HL-60/S4 treated with retinoic acid at 250 ng/mL for 4 days and 3 days (cell line): ENCODE data around the gene COL16A1.

Experiments used
- in situ Hi-C: fragments of 300-500 bp; cut with MboI; formaldehyde crosslinking; loops from 2 replicates; pipeline ENCODE4 v1.7.0; 2022; ENCODE audit warnings: low sequenced_read_pairs

COL16A1 gene

DNA sequence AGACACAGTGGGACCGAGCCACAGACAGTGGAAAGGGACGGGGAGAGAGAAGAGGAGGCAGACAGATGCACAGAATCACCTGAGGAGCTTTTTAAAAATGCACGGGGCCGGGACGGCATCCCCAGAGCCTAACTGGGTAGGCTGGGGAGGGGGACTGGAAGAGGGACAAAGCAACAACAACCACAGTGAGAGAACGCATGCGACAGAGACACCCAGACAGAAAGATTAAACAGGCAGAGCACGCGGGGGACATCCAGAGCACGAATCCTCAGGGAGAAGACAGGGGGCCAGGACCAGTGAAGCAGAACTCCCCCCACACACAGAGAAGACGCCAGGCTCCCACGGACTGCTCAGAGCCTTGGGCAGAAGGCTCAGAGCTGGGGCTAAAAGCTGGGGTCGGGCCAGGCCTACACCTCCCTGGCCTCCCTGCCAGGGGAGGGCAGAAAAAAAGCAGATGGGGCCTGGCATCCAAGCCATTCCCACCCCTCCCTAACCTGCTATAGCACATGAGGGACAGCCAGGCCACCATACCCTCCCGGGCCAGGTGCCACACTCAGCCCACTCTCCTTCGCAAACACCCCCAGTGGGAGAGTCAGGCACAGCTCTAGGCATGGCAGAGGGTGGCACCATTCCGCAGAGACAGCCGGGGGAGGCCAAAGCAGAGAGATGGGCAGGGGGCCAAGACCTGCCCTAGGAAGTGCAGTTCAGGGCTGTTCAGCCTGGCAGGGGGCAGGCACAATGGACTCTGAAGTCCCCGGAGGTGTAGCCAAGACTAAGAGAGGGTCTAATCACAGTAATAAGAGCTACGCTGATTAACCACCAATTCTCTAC is 29.8 kb upstream of the COL16A1 start:
- in situ Hi-C loops: no loop called here

DNA sequence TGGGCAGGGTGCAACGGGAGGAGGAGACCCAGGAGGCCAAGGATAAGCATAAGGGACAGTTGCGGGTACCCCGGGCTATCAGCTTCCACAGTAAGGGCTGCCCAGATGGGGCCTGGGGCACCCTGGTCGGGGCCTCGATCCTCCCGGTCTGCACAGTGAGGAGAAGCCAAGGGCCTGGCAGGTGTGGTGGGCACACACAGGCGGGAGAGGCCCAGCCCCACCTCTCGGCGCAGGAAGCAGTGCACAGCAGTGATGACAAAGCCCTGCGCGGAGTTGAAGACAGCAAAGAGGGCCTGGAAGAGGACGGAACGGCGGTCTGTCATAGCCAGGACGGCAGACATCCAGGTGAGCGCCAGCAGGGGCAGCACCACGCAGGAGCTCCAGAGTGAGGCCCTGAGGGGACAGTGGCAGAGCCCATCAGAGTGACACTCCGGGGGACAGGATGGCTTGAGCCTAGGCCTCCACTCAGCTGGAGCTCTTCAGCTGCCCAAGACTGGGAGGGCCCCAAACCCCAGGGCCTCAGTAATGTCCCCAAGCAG is 29.0 kb upstream of the COL16A1 start:
- in situ Hi-C loops: no loop called here

DNA sequence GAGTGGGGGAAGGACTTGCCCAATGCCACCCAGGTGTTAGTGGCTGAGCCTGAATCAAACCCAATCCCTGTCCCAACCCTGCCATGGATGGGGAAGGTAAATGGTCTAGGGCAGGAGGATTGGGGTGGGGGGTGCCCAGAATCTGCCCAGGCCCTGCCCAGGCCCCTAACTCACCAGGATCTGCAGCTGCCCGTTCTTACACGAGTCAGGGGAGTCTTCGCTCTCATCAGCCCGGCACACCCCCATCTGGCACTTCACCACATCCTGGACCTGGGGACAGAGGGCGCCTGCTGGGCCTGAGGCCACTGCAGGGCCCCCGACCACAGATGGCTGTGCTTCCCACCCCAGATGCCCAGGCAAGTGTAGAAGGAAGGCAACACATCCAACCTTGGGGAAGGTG is 28.5 kb upstream of the COL16A1 start:
- in situ Hi-C loops: no loop called here

DNA sequence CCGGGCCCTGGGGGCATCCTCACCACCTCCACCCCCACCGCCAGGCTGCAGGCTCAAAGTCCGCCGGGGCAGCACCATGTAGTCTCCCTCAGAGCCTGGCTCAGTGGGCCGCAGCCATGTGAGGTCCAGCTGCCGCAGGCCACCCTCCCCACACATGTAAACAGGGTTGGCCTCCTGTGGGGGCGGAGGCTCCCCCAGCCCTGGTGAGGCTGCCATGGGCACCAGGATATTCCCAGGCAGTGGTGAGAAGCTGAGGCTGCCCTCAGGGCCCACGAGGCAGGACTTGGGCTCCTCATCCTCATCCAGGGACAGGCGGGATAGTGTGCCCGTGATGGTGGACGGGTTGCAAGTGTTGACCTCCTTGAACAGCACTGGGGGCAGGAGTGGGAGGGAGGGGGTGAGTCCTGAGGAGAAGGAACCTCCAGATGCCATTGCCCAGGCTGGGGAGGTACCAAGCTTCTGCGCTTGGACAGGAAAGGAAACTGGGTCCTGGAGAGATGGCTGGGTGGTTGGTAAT is 27.3 kb upstream of the COL16A1 start:
- in situ Hi-C loops: no loop called here

DNA sequence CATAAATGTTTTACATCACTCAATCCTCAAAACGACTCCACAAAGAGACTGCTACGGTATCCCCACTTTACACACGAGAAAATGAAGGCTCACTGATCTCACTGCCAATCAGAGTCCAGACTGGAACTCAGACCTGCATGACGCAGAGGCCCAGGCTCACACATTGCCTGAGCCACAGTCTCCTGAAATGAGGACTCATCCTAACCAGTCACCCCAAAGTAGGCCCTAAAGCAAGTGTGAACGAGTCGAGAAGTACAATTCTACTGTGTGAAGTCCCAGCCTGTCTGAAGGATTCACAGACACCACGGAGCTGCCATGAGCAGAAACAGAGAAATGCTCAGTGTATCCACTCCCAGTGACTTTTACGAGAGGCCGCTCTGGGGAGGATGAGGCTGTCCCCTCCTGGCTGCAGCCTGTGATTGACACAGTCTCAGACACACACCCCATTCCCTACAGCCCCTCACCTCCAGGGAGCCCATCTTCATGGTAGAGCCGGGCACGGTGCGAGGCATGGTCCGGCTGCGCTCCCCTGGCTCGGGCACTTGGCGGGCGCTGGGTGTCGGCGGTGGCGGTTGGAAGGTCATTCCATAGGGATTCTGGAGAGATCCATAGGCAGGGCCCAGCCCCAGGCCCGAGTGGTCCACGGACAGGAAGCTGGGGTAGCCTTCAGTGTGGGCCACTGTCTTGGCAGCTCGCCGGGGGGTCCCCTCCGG is 26.7 kb upstream of the COL16A1 start:
- in situ Hi-C loops: no loop called here

DNA sequence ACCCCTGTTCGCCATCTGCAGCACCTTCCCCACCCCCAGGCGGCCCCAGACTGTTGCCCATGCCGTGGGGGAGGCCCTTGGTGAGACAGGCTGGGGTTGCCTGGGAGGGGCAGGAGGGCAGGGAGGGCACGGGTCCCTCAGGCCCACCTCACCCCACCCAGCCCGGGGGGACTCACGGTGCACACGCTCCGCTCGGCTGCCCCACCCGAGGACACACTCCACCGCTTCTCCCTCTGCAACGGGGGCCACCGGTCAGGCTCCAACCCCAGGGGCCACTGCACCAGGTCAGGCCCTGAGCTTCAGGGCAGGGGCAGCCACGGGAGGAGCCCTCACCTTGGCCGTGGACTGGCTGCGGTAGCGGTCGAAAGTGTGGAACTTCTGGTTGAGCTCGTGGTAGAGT is 24.0 kb upstream of the COL16A1 start:
- in situ Hi-C loops: no loop called here

DNA sequence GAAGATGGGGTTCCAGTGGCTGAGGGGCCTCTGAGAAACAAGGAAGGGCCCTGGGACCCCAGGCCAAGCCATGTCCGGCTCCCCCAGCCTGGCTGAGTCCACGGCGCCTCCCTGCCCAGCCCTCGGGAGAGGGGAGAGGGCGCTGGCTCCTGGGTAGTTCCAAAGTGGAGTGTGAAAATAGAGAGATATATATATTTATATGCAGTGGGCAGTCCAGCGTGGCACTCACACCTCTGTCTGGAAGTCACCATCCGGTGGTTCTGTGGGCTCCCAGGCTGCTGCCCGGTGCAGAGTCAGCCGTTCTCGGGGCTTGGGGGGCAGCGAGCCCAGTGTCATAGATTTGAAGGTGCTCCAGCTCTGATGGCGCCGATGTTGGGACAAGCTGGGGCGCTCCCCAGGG is 23.4 kb upstream of the COL16A1 start:
- in situ Hi-C loops: no loop called here

DNA sequence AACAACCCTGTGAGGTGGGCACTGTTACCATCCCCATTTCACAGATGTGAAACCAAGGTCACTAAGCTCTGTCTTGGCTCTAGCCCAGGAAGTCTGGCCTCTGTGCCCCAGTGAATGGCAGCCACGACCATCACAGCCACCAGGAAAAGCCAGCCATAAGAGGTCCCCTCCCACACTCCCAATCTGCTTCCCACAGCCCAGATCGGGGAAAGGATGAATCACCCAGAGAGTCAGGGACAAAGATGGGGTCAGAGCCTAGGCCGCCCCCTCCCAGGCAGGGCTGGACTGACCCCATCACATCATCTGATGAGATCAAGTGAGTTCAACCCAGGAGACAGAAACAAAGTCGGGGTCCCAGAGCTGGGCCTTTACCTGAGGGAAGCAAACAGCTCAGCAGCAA is 22.9 kb upstream of the COL16A1 start:
- in situ Hi-C loops: no loop called here

DNA sequence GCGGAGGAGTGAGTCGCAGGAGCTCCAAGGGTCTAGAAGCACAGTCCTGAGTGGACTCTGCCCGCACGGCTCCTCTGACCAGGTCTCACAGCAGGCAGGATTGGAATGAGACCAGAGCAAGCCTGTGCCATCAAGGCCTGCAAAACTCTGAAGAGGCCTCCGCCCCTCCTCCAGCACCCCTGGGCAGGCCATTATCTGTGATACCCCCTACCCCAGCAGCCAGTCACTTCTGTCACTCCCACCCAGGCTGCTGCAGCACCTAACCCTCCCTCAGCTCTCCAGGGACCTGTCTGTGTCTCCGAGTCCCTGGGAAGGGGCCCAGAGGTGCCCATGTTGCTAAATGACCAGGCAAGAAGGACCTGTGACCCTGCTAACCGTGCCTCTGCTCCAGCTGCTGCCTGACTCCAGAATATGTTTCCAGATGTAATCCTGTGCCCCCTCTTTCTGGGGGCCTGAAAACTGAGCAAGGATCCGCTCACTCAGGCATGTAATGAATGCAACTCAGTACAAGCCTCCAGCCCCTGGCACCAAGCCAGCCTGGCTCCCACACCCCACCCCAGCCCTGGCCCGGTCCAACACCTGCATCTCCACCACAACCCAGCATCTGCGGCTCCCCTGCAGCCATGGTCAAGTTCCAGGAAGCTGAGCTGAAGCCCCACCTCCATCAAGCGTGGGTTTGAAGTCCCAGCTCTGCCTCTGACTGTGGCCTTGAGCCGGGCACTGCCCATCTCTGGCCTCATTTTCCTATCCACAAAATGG is 22.1 kb upstream of the COL16A1 start:
- in situ Hi-C loops: no loop called here

DNA sequence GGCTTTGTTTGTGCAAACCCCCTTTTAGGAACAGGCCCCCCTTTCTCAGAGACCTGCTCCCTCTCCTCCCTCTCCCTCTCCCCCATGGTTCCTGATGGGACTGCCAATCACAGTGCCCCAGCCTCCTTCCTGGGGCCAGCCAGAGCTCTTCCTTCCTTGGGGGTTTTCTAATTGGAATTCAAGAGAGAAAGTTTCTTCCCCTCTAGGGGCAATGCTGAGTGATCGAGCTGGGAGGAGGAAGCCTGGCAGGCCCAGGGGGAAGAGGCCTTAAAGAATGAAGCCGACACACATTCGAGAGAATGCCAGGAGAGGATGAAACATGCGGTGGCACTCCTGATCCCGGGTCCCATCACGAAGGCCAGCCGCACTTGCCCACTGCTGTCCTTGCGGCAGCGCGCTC is 21.3 kb upstream of the COL16A1 start:
- in situ Hi-C loops: no loop called here

DNA sequence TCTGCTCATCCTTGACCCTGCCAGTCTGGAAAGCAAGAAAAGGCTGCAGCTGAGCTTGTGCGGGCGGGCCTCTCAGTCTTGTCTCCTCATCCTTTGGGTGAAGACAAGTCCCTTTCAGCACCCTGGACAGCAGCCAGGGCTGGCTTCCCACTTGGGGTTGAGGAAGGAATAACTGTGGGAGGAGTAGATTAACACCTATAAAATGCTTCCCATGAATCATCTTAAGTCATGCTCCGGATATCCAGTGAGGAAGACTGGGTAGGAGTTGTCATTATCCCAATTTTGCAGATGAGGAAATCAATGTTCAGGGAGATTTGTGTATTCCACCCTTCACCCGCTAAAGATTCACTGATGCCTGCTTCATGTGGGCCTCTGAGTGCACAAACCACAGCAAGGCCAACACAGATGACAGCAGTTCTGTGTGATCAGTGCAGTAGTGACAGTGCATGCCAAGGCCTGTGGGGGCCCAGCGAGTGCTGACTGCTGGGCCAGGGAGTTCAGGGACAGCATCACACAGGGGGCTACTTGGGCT is 20.1 kb upstream of the COL16A1 start:
- in situ Hi-C loops: no loop called here

DNA sequence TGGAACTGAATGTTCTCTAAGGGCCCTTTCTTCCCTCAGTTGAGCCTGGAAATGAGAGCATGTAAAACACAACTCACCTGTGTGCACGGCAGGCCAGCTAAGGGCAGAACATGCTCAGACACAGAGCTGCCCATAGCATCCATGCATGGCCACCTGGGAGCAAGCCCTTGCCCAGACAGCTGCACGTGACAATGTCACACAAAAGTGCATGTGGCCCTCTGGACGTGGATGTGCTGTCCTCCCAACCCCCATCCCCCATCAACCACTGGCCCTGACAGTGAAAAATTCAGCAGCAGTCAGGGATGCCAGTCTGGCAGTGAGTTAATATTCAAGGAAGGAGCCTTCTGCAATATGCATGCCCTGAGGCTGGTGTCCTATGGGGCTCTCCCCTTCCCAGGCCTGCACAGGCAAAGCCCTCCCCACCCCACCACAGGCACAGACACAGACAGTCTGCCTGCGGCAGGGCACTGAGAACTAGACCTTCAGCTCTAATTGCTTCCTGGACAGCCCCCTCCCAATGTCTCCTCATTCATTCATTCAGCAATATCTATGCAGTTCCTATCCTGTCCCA is 14.6 kb upstream of the COL16A1 start:
- in situ Hi-C loops: no loop called here

DNA sequence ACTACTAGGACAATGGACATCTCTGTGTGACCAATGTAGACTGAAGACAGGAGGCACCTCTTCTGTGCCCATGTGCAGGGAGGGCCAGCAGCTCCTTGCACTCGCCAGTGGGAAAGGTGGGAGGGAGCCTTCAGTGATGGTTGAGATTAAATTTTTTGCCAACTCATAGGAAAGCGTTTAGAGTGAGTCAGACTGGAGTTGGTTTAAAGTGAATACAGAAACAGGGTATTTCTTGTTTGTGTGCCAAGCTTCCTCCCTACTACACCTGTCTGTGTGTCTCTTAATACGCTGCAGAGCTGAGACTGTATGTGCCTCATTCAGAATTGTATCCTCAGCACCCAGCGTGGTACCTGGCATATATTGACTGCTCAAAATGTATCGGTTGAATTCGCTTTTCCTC is 13.5 kb upstream of the COL16A1 start:
- in situ Hi-C loops: no loop called here

DNA sequence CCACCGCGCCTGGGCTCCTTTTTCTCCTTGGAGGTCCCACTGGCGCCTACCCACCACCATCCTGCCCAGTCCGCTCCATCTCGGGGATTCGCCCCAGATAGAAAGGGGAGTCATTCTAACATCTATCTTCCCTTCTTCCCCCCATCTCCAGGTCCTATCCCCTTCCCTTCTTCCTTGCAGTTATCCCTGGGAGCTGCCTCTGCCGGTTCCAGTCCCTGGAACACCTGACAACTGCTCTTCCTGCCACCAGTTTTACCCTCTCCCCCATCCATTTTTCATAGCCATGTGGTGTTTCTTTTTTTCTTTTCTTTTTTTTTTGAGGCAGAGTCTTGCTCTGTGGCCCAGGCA is 12.0 kb upstream of the COL16A1 start:
- in situ Hi-C loops: no loop called here

DNA sequence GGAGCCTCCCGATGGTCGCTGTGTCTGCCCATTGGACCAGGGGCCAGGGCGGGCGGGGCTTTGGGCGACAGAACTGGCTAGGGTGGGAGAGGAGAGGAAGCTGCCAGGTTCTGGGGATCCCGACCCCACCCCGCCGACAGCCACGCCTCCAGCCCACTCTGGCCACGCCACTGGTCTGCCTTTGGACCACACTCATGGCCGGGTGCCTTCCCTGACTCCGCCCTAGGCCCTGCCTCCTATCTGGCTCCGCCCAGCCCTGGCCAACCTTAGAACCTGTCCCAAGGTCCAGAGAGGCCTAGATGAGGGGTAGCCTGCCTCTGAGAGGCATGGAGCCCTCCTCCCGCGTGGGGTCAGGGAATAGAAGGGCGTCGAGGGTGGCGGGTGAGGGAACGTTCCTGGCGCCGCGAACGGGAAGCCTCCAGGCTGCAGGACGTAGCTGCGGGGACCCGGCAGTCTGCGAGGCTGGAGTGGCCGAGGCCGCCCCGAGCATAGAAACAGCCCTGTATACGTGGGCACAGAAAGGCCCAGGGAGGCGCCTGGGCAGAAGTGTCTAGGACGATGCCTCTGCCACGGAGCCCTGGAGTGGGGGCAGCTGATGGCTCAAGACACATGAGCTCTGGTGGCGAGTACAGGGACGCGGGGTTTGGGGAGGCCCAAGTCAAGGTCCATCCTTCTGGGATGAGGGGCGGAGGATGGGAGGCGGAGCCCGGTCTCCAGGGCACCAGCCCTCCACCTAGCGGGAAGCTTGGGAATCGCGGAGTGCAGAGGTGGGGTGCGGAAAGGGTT is 11.5 kb upstream of the COL16A1 start:
- in situ Hi-C loops: no loop called here

DNA sequence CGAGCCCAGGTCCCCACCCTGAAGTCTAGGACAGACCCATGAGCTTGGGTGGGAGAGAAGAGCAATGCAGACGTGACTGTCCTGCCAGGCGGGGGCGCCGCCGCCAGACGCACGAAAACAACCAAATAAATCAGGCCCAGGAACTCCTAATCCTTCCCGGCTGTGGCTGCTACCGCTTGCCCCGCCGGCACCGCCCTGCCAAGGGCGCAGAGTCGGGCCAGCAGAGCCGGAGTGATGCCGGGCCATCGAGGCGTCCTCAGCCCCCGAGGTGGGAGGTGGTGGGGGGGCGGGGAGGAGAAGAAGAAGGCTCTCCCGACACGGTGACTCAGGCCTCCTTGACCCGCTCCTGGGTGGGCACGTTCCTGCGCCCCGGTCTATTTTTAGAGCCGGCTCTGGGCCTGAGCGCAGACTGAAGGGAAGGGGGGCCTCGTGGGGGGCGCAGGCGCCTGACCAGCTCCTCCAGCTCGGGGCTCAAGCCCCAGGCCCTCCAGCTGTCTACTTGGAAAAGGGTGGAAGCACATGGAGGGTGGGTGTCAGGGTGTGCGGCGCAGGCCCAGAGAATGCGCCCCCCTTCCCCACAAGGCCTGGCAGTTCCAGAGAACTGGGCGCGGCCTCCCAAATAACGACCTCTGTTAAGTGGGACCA is 10.7 kb upstream of the COL16A1 start:
- in situ Hi-C loops: no loop called here

DNA sequence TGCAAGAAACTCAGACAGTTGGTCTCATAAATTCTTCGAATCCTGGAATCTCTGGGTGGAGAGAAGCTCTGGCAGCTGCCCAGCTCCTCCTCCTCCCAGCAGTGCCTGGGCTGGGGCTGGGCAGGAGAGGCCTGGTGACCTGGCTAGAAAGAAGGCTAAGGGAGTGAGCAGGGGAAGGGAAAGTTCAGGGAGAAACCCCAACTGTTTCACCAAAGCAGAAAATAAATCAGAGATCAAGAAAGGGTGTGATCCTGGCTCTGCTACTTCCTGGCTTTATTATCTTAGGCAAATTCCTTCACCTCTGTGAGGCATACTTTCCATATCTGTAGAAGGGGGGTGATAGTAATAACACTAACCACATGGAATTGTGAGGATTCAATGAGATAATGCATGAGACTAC is 8.8 kb upstream of the COL16A1 start:
- in situ Hi-C loops: no loop called here

DNA sequence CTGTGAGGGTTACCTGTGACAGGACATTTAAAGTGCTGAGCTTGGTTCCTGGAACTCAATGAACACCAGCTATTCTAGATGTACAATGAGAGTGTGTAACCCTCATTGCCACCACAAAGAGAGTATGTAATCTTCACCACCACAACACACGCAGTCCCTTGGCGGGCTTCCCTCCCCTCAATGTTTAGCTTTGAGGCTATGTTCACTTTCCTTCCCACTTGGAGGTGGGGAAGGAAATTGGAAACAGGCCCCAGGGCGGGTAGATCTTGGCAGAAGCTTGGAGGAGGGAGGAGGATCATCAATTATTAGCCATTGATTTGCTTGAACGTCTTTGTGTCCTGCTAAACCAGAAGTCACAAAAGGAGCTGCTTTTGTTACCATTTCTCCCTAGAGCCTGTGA is 8.3 kb upstream of the COL16A1 start:
- in situ Hi-C loops: no loop called here

DNA sequence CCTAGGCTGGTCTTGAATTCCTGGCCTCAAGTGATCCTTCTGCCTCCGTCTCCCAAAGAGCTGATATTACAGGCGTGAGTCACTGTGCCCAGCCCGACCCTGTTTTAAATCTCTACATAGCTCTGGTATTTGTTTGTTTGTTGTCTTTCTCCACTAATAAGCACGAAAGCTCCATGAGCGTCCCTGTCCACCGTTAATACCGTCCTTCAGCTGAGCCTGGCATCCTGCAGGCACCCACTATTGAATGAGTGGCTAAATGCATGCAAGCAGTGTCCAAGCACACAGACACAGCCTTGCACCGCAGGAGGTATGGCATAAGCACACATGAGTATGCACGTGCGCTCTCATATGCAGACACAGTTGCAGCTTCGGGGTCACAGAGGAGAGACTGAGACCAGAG is 4.5 kb upstream of the COL16A1 start:
- in situ Hi-C loops: no loop called here

DNA sequence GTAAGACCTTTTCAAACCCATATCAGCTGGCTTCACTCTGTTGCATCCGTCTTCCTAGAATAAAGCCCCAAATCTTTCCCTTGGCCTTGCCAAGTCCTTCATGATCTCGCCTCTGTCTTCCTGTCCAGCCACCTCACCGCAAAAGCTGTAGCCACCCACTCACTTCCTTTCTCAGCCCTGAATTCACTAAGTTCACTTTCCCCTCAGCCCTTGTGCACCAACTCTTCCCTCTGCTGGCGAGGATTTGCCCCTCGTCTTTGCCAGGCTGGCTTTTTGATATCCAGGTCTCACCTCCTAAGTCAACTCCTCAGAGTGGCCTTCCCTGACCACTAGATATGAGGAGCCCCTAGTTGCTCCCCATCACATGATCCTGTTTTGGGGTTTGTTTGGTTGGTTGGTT is 3.9 kb upstream of the COL16A1 start:
- in situ Hi-C loops: no loop called here
